Glomerular endothelial cell (primary cell): ENCODE results near the gene SERPINE2. TPM values are rescaled to one million over a fixed set of nuclear protein-coding genes. Genes with fewer than 3 reads are reported as not detected.
A peak's percentile ranks its signal among the peaks of the same experiment; 100 is the strongest.
"Not testable (repeated sequence)": the region's sequence is repeated elsewhere in the genome, so short reads cannot be mapped to it uniquely, and the experiment has no call there.

Experiments
- DNase-seq: peaks from one replicate; pipeline ENCODE4 v3.0.0-alpha.2; 2011; ENCODE audit warnings: low read depth, low spot score; ENCODE audit errors: extremely low read depth
- total RNA-seq: library from RNA; depleted of rRNA; stranded (reverse); fragments of >200 nt; gene quantifications from 2 replicates; pipeline ENCODE4 v1.2.3, GENCODE V29; 2015

Gene SERPINE2
- total RNA-seq, 1 donor from 2014 or later, result 42.8 TPM

GRCh38 chr2:224017957-224018356 lies 21.1 kb downstream of the SERPINE2 start:
- no peak for DNase-seq

GRCh38 chr2:224016963-224017362 lies 22.1 kb downstream of the SERPINE2 start:
- no peak for DNase-seq

- no peak for DNase-seq
Observed at GRCh38 chr2:224014336-224014735, 24.8 kb downstream of the SERPINE2 start.

GRCh38 chr2:224011837-224012236 lies 27.2 kb downstream of the SERPINE2 start:
- no peak for DNase-seq

GRCh38 chr2:224009605-224010315 lies 29.3 kb downstream of the SERPINE2 start:
- DNase-seq, result no peak

- DNase-seq, result no peak
Observed at GRCh38 chr2:224008702-224009261, 30.3 kb downstream of the SERPINE2 start.

- no peak for DNase-seq
Observed at GRCh38 chr2:224004105-224004695, 34.9 kb downstream of the SERPINE2 start.

GRCh38 chr2:224000662-224001061 lies 38.4 kb downstream of the SERPINE2 start:
- DNase-seq, result not testable (repeated sequence)

GRCh38 chr2:223999862-224000261 lies 39.2 kb downstream of the SERPINE2 start:
- DNase-seq, result no peak

- DNase-seq, result no peak
Observed at GRCh38 chr2:223998948-223999347, 40.1 kb downstream of the SERPINE2 start.

GRCh38 chr2:223997938-223998337 lies 41.1 kb downstream of the SERPINE2 start:
- no peak for DNase-seq

GRCh38 chr2:223996391-223996790 lies 42.7 kb downstream of the SERPINE2 start:
- DNase-seq, result no peak

GRCh38 chr2:223995569-223995968 lies 43.5 kb downstream of the SERPINE2 start:
- DNase-seq, result no peak

- DNase-seq, result no peak
Observed at GRCh38 chr2:223994562-223995162, 44.4 kb downstream of the SERPINE2 start.

GRCh38 chr2:223993634-223994232 lies 45.4 kb downstream of the SERPINE2 start:
- DNase-seq, result peak; percentile 75

- DNase-seq, result no peak
Observed at GRCh38 chr2:223991611-223992010, 47.5 kb downstream of the SERPINE2 start.

GRCh38 chr2:223989856-223990232 lies 49.2 kb downstream of the SERPINE2 start:
- no peak for DNase-seq

GRCh38 chr2:223989206-223989855 lies 49.8 kb downstream of the SERPINE2 start:
- DNase-seq, result no peak

GRCh38 chr2:223981241-223981640 lies 57.8 kb downstream of the SERPINE2 start:
- no peak for DNase-seq

GRCh38 chr2:223980803-223981202 lies 58.3 kb downstream of the SERPINE2 start:
- DNase-seq, result no peak

GRCh38 chr2:223980397-223980735 lies 58.7 kb downstream of the SERPINE2 start:
- DNase-seq, result no peak
